PFSK-1 (cell line): Measurements from ENCODE around the gene THEMIS.

Source experiments
- FOXP2 ChIP-seq: optimal IDR thresholded peaks from 2 replicates; pipeline ENCODE3; 2011; ENCODE audit warnings: borderline replicate concordance, control low read depth, inconsistent platforms; ENCODE audit not compliant: insufficient read depth; ENCODE audit errors: extremely low read length, extremely low read depth
- POLR2AphosphoS5 ChIP-seq: IDR thresholded peaks from 2 replicates; pipeline ENCODE4 v1.6.1; 2012; ENCODE audit warnings: low read depth, mild to moderate bottlenecking, control low read depth, low read length, moderate library complexity

GRCh38 chr6:127855542-127856159 is 45.2 kb downstream of the THEMIS start:
- TF ChIP-seq FOXP2 = no peak
- TF ChIP-seq POLR2AphosphoS5 = no peak
